BJ (cell line): ENCODE measurements around the gene PDIA5. TPM values are rescaled to one million over a fixed set of nuclear protein-coding genes. Genes with fewer than 3 reads are reported as not detected.
A peak's percentile ranks its signal among the peaks of the same experiment; 100 is the strongest.

ENCODE experiments used
- CTCF ChIA-PET: fragments of 350-600 bp; formaldehyde crosslinking; extraction: SDS; loops from one replicate; lab custom pipeline; 2021; ENCODE audit warnings: antibody characterized with exemption, inconsistent platforms; lab: Yijun Ruan, JAX
- POLR2A ChIA-PET: fragments of 300-600 bp; sonication (Branson Sonifier 250); formaldehyde crosslinking; extraction: SDS; loops from one replicate; lab custom pipeline; 2021; ENCODE audit warnings: antibody characterized with exemption; lab: Charles Lee
- DNase-seq: peaks from one replicate; pipeline ENCODE4 v3.0.0-alpha.2; 2011; ENCODE audit warnings: low read depth
- H3K27me3 ChIP-seq: 2 replicates; pipeline ENCODE4 v1.6.0; 2011; ENCODE audit warnings: low read length; ENCODE audit not compliant: control insufficient read depth, insufficient read depth
- H3K36me3 ChIP-seq: 2 replicates; pipeline ENCODE4 v1.5.1; 2011; ENCODE audit warnings: low read length; ENCODE audit not compliant: control insufficient read depth, insufficient read depth
- H3K4me3 ChIP-seq: 2 replicates; pipeline ENCODE4 v1.5.1; 2011; ENCODE audit warnings: low read depth, mild to moderate bottlenecking, control low read depth, low read length
- CTCF ChIP-seq: IDR thresholded peaks from 2 replicates; pipeline ENCODE4 v1.5.1; 2011; ENCODE audit warnings: low read depth, mild to moderate bottlenecking, control low read depth, inconsistent platforms, low read length, moderate library complexity; ENCODE audit not compliant: insufficient read depth
- polyA plus RNA-seq: library from polyadenylated mRNA; depleted of rRNA; stranded (reverse); fragments of >200 nt; gene quantifications from 2 replicates; pipeline ENCODE4 v1.2.3, GENCODE V29; 2011

PDIA5 gene
- polyA plus RNA-seq, 1 experiment = 47.3 TPM

- TF ChIP-seq CTCF = no peak
- ChIA-PET POLR2A (no interaction called here), CTCF (interaction anchor here (1.5 kb wide), 1 partner anchor 152 kb away, joined by 3 read pairs; no protein-coding TSS in a partner anchor)
- Histone ChIP-seq H3K4me3 (no peak overlapping the region), H3K36me3 (no peaks in the 10 kb centered on the region), H3K27me3 (no peaks in the 10 kb centered on the region)
- no peak for DNase-seq
These were observed 126.8 kb downstream of the PDIA5 start for GRCh38 chr3:123193448-123194101.

DNA sequence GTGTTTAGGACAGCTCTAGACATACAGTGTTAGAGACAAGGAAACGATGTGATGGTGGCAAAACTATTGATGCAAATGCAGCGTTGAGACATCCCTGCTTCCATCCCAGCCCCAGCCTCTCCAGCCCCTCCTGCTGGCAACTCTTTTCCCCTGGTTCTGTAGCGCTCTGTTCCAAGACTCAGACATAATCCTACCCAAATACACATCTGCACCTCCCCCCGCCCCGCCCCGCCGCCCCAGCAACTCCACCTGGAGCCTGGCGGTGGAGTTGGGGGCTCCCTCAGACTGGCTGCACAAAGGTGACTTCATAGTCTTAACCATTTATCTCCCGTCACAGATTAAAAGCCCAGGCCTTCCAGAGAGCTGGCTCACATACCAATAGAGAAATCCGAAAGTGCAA lies 127.7 kb downstream of the PDIA5 start:
- H3K4me3 ChIP-seq = no peak overlapping the region
- no peaks in the 10 kb centered on the region for H3K36me3 ChIP-seq
- peak; percentile 61 for TF ChIP-seq CTCF
- no peak for DNase-seq
- POLR2A ChIA-PET = no interaction called here
- CTCF ChIA-PET = interaction anchor here (1.5 kb wide), 1 partner anchor 153 kb away, joined by 3 read pairs; no protein-coding TSS in a partner anchor
- no peaks in the 10 kb centered on the region for H3K27me3 ChIP-seq

DNA sequence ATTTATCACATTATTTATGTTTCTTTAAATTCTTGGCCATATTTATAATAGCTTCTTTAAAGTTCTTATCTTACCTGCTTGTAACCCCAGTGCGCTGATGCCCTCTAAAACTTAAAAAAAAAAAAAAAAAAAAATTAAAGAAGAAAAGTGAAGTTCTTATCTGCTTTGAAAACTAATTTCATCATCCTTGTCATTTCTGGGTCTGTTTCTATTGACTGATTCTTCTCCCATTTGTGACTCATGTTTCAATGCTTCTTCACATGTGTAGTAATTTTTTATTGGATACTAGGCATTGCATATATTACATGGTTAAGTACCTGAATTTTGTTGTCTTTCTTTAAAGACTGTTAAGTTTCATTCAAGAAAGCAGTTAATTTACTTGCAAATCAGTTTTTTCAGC lies 131.5 kb downstream of the PDIA5 start:
- no peaks in the 10 kb centered on the region for H3K27me3 ChIP-seq
- no peak overlapping the region for H3K4me3 ChIP-seq
- no peak for DNase-seq
- ChIA-PET POLR2A (no interaction called here), CTCF (no interaction called here)
- no peaks in the 10 kb centered on the region for H3K36me3 ChIP-seq
- no peak for TF ChIP-seq CTCF

- ChIA-PET CTCF (interaction anchor here (0.5 kb wide), 1 partner anchor 451 kb away, joined by 3 read pairs; no protein-coding TSS in a partner anchor), POLR2A (no interaction called here)
- H3K4me3 ChIP-seq = peak overlapping the region; percentile 78
- no peaks in the 10 kb centered on the region for H3K27me3 ChIP-seq
- TF ChIP-seq CTCF = no peak
- no peaks in the 10 kb centered on the region for H3K36me3 ChIP-seq
- DNase-seq = no peak
These were observed 134.4 kb downstream of the PDIA5 start for GRCh38 chr3:123201223-123201556.

DNA sequence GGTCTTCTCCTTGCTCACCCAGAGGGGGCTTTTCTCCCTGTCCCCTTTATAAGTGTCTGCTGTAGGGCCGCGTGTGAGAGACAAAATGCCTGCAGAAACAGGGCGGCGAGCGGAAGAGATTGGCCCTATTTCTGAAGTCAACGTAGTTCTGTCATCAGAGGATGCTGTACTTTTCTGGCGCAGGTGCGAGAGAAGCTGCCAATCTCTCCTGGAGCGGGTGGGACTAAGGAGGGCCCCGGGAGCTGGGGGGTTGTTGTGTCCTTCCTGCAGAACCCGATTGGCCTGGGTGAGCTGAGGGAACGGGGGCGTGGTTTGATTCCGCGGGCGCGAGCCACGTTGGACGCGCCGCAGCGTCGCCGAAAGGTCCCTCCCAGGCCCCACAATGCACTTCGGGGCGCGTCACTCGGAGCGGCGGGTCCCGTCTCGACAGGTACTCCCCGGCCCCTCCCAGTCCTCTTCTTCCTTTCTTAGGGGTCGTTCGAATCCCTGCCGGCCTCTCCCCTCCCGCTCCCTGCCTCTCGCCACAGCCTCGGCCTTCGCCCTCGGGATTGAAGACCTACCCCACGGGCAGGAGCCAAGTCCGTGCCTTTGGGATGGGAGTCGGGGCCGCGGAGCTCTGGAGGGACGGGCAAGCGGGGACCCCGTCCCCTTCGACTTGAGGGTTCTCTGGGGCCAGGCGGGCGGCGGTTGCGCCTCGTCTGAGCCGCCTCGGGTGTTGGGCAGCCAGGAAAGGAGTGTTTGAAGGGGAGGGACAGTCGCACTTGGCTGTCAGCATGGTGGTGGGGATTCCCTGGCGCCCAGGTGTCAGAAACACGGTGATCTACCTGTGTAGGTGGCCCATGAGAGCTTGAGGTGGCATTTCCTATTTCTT lies 135.0 kb downstream of the PDIA5 start, which contains the start of gene SEC22A:
Gene SEC22A, plus strand, starts transcription at position 387 of the 871 bp plus-strand sequence. CDS start 7,275 bp downstream, outside the sequence.
- CTCF ChIA-PET = interaction anchor here (0.5 to 1.2 kb wide), 3 partner anchors 14 to 450 kb away, joined by 3 read pairs; no protein-coding TSS in a partner anchor
- H3K27me3 ChIP-seq = no peaks in the 10 kb centered on the region
- DNase-seq = peak; percentile 64
- H3K4me3 ChIP-seq = peak within 1 kb of the TSS; percentile 78
- no peaks in the 10 kb centered on the region for H3K36me3 ChIP-seq
- TF ChIP-seq CTCF = no peak
- POLR2A ChIA-PET = no interaction called here
